Right lobe of liver (tissue), 4 donors: ENCODE results near the gene CEP83.

Experiments
- CTCF ChIP-seq, 4 donors: fragments of 200-600 bp in 3 of 4; fragments of 450-650 bp in 1 of 4; IDR thresholded peaks; one replicate each; pipeline versions ENCODE4 v1.5.1 to v1.8.0; 2016 to 2022; ENCODE audit warnings: antibody characterized with exemption in 4 of 4, mild to moderate bottlenecking in 2 of 4
- POLR2A ChIP-seq: fragments of 450-650 bp; IDR thresholded peaks from one replicate; pipeline ENCODE4 v1.6.1; 2017; ENCODE audit warnings: antibody characterized with exemption, mild to moderate bottlenecking
- donor health status: DM: no; HTN: no; CAD: no.
- donor health status: DM: no; HTN: no; CAD: no.
- donor health status: DM: no; HTN: yes; CAD: no.

DNA sequence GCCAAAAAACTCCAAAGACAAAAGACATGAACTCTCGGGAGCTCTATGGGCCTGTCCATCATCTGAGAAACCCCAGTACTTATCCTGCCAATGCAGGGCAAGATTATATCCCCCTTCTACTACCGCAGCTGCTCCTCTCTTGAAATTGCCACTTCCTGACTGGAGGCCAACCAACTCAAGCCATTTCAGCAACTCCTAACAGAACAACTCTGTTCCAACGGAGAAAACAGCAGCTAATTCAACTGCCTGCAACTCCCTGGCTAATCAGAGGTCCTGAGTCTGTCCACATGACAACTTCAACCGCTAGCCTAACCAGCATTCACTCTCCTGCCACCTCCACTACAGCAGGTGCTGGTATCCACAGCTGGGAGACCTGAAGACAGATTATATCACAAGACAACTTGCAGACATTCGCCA, 24.1 kb downstream of the CEP83 start:
- TF ChIP-seq POLR2A (no peak), CTCF (IDR thresholded peaks at IDR 0.05) (no peak)
